Activated CD4-positive, alpha-beta T cell treated with anti-CD3 and anti-CD28 coated beads, Interleukin-2, Interleukin-6, amounts not matched to agents 100 ng/mL and 50 ng/mL, durations not matched to agents 16 hours and 8 hours (primary cell): Measurements from ENCODE around the gene MTCH1.
A peak's percentile ranks its signal among the peaks of the same experiment; 100 is the strongest.
"Not testable (repeated sequence)": the region's sequence is repeated elsewhere in the genome, so short reads cannot be mapped to it uniquely, and the experiment has no call there.

ENCODE experiments used
- DNase-seq: peaks from one replicate; pipeline ENCODE4 v3.0.0-alpha.2; 2020

The MTCH1 gene

DNA sequence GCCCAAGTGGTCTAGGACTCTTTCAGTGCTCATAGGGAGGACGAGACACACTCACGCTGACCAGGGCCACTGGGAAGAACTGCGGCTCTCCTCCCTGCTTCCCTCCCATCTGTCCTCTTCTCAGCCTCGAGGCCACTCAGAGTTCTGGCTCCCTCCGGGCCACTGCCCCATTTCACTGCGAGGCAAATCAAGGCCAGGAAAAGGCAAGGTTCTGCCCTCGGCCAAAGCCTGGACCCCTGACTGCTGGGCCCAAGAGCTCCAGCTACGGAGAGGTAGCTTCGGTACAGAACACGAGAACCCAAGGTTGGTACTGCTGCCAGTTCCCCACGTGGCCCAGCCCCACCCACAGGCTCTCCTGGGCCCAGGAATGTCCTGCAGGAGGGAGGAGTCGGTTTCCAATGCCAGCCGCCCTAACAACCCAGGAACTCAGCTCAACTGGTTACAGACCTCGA is 16.7 kb downstream of the MTCH1 start:
- DNase-seq, result no peak

DNA sequence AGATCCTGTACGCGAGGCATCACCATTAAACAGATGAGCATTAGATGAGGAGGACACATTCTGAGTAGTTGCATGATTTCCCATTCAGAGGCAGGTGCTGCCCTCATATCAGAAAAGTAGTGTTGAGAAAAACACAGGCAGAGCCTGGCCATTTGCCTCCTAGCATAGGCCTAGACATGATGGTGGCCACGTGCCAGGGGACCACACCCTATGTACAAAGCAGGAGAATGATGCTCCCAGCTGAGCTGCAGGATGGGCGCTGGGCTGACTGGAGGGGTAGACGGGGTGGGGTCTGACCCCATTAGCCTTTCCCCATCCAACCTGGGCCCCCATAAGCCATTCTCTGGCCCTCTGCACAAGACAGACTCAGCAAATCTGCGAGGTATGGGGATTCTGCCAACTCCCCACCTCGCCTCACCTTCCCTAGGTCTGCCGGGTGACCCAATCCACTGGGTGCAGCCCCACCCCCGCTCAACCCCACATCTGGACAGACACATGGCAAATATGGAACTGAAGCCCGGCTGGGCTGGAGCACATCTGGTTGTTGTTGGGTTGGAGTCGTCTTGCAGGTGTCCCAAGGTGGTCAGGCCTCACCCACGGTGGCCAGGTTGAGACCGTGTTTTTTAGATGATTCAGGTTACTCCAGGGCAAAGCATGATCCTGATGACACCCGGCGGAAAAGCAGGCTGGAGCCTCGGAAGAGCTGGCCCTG is 17.6 kb downstream of the MTCH1 start:
- DNase-seq, result no peak

DNA sequence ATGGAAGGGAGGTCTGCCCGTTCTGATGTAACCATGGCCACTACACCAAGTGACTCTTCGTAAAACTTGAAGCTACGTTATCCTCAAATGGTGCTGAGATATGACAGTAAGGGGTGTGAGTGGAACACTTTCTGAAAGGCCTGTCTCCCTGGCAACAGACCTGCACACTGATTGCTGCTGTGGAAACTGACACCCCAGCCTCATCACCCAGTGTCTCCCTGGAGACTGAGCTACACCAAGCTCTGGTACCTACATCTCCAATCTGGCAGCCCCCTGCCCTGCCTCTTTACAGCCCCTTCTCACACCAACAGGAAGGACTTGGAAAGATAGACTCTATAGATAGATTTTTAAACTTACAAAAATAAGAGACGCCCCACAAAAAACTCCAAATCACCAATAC is 18.2 kb downstream of the MTCH1 start:
- DNase-seq, result no peak

DNA sequence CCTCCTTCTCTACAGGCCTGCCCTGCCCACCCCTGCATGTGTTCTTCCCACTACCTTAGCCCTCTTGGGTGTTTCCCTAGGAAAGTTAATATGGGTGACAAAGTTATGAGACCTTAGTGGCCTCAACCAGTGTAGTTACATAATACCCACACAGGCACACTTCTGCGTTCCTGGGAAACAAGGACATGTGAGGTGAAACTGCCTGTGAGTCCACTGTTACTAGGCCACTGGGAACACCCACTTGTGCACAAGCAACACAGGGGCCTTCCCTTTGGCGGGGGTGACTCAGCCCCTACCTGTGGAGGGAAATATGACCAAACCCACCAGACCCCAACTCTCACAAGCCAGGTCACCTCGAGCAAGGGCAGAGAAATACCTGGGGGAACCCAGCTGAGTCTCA is 18.7 kb downstream of the MTCH1 start:
- no peak for DNase-seq

DNA sequence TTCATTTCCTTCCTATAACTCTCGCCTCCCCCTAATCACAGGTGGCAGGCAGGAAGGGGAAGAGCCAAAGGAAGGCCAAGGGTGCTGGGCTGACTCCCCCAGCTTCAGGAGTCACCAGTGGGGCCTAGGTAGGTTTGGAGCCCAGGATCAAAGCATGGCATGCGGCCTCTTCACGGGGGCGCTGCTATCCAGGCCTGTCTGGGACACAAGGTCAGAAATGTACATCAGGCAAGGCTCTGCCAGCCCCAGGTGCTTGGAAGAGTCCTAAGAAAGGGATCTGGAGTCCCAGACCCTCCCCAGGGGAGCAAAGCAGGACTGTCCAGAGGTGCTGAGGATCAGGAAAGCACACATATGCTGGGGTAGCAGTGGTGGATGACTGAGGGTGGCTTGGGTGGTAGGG is 21.1 kb downstream of the MTCH1 start:
- DNase-seq, result no peak

DNA sequence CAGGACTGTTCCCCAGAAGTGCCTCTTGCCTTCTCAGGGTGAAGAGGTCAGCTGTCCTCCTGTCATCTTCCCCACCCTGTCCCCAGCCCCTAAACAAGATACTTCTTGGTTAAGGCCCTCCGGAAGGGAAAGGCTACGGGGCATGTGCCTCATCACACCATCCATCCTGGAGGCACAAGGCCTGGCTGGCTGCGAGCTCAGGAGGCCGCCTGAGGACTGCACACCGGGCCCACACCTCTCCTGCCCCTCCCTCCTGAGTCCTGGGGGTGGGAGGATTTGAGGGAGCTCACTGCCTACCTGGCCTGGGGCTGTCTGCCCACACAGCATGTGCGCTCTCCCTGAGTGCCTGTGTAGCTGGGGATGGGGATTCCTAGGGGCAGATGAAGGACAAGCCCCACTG is 21.6 kb downstream of the MTCH1 start:
- no peak for DNase-seq

DNA sequence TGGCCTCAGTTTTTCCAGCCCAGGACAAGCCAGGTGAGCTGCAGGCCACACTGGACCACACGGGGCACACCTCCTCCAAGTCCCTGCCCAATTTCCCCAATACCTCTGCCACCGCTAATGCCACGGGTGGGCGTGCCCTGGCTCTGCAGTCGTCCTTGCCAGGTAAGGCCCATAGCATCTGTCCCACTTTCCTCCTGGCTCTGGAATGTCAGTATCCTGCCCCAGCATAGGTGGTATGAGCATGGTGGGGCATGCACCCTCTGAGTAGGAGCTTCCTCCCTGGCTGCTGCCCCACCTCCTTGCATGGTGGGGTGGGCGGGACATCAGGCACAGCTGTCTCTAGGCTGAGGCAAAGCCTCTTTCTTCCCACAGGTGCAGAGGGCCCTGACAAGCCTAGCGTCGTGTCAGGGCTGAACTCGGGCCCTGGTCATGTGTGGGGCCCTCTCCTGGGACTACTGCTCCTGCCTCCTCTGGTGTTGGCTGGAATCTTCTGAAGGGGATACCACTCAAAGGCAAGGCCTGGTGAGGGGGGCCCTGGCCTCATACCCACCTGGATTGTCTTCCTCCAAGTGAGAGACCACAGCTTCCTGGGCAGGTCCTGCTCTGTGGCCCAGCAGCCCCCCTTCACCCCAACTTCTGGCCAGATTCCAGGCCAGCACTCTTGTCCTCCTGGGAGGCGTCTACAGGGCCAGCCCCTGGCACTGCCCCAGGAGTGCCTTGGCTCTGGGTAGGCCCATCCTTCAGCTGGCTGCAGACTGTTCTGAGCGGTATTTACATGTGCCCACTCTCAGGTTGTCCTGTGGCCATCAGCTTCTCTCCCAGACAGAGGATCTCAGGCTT is 22.3 kb downstream of the MTCH1 start:
- no peak for DNase-seq

DNA sequence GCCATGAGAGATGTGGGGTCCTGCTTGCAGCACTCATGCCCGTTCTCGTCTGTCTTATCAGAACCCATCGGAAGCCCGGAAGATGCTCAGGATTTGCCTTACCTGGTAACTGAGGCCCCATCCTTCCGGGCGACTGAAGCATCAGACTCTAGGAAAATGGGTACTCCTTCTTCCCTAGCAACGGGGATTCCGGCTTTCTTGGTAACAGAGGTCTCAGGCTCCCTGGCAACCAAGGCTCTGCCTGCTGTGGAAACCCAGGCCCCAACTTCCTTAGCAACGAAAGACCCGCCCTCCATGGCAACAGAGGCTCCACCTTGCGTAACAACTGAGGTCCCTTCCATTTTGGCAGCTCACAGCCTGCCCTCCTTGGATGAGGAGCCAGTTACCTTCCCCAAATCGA is 23.1 kb downstream of the MTCH1 start:
- DNase-seq, result peak; percentile 90

DNA sequence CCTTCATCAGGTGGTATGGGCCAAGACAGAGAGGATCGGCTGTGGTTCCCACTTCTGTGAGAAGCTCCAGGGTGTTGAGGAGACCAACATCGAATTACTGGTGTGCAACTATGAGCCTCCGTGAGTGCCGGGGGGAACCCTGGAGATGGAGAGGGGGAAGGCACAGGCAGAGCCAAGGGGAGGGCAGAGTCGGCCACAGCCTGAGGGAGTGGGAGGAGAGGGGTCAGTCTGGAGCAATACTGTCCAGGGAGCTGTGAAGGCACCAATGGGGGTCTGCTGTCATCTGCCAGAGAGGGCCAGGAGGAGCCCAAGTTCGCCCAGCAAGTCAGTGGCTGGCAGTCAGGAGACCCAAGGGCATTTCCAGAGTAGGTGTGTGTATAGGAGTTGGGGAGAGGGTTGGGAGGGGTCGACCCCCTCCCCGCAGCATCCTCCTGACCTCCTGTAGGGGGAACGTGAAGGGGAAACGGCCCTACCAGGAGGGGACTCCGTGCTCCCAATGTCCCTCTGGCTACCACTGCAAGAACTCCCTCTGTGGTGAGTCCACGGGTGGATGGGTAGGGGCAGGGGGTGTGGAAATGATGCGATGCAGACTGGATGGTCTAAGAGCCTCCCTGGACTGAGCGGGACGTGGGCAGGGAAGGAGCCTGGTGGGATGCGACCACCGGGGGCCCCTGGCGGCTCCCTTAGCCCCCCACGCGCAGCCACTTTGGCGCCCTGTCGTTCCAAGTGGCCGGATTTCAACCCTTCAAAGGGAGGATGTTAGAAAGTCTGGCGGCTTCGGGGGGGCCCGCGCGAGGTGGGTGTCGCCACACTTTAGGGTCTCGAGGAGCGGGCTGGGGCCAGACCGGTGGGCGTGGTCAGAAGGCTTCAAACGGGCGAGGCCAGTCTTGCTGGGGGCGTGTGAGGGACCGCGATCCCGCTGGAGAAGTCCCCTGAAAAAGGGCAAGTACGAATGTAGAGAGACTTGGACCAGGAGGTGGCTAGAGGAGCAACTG is 24.3 kb downstream of the MTCH1 start:
- DNase-seq, result no peak

DNA sequence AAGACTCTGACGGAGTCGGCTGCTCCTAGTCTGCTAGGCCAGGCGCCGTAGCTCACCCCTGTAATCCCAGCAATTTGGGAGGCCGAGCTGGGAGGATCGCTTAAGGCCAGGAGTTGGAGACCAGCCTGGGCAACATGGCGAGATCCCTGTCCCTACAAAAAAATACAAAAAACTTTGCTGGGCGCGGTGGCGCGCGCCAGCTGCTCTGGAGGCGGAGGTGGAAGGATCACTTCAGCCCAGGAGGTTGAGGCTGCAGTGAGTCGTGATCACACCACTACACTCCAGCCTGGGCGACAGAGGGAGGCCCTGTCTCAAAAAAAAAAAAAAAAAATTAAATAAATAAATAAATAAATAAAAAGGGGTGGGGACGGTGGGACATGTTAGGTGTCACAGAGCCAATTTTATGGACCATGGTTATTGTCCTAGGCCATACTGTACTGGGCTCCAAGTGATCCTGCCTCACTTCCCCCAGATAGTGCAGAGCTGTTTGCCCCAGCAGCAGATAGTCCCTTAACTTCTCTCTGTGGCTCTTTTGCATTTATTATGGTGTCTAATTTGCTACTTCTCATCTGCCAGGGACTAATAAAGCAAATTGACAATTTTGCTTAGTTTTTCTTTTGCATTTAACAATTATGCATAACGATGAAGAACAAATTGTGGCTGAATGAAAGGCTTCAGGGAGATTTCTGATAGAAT is 26.3 kb downstream of the MTCH1 start:
- DNase-seq, result no peak

DNA sequence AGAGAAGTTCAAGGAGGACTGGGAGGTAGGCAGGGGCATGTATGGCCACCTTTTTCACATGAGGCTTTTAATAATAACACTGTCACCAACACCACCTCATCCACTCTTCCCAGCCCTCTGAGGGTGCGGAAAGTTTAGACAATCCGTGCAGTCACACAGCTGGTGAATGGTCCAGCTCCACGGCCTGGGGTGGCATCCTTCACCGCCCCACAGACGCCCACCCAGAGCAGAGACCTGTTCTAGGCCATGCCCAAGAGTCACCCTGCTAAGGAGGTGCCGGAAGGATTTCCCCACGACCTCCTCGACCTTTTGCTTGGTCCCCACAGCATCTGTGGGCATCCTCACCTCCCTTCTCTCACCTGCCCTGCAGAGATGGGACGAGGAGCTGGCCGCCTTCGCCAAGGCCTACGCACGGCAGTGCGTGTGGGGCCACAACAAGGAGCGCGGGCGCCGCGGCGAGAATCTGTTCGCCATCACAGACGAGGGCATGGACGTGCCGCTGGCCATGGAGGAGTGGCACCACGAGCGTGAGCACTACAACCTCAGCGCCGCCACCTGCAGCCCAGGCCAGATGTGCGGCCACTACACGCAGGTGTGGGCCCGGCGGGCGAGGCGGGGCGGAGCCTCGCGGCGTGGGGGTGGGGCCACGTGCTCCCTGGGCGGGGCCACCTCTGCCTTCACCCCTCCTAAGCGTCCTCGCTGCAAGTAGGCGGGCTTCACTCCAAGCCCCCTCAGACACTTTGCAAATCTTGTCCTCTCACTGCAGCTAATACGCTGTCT is 27.0 kb downstream of the MTCH1 start:
- no peak for DNase-seq

DNA sequence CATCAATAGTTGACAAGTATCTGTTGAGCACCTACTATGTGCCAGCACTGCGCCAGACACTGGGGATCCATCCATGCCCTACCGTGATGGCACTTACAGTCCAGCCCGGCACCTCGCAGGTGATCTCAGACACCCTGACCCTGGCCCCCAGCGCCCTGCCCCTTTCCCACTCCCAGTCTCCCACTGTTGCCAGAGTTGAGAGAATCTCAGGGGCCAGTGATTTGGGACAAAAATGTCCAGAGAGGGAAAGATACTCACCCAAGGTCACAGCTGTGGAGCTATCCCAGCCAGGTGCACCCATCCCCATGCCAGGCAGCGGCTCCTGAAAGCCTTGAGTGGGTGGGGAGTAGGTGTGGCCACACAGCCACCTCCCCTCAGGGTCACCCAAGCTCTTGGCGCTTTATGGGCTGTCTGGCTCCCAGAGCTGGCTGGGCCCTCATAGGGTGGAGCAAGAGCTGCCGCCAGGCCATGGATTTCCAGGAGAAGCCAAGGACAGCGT is 28.2 kb downstream of the MTCH1 start:
- DNase-seq, result no peak

DNA sequence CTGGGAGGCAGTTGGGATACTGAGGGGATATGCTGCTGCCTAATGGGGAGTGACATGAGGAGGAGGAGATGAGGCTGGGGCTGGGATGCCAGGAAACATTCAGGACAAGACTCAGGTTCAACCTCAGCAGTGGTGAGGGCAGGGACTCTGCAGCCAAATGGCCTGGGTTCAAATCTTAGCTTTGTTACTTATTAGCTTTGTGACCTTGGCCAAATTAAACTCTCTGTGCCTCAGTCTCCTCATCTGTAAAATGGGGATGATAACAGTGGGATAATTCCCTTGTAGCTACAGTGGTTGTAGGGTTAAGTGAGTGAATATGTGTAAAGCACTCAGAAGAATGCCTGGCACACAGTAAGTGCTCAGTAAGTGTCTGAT is 29.6 kb downstream of the MTCH1 start:
- no peak for DNase-seq

DNA sequence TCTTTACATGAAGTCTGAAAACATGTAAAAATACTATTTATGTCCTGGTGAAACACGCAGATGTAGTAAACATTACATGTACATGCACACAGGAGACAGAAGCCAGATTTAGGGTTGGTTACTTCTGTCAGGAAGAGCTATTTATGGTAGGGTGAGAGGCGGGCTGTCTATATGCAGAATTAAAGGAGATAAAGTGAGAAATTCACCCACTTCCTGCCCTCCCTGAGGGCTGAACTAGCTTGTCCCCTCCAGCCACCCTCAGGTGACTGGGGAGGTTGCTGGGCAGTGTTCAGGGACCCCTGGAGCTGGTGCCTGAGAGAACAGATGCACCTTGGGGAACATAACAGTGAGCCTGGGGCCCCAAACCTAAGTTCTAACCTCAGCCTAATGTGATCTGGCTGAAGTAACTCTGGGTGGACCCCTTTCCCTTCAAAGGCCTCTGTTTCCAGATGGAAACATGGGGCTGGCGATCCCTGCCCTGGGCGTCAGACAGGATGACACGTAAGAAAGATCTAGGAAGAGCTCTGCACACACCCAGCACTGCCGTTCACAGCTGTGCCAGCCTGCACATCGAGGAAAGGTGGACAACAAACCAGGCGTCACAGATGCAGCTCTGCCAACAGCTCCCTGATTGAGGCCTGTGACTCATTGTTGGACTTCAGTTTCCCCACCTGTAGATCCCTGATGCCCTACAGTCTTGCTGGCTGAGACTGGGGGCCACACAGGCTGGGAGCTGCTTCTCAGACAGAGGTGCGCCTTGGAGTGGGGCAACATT is 30.1 kb downstream of the MTCH1 start:
- DNase-seq, result no peak

DNA sequence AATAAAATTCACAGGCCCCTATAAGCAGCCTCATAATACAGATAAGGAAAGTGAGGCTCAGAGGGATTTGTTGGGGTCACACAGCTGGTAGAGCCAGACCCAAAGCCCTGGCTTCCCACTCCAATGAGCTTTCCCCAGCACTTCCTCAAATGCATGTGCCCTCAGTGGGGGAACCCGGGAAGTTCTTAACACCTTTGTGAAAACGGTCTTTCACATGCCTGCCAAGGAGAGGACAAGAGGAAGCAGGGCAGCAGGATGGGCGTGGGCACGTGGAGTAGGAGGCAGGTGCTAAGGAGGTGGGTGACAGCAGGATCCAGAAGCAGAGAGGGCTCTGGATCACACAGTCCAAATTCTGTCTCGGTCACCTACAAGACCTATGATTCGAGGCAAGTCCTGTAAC is 30.9 kb downstream of the MTCH1 start:
- DNase-seq, result no peak

DNA sequence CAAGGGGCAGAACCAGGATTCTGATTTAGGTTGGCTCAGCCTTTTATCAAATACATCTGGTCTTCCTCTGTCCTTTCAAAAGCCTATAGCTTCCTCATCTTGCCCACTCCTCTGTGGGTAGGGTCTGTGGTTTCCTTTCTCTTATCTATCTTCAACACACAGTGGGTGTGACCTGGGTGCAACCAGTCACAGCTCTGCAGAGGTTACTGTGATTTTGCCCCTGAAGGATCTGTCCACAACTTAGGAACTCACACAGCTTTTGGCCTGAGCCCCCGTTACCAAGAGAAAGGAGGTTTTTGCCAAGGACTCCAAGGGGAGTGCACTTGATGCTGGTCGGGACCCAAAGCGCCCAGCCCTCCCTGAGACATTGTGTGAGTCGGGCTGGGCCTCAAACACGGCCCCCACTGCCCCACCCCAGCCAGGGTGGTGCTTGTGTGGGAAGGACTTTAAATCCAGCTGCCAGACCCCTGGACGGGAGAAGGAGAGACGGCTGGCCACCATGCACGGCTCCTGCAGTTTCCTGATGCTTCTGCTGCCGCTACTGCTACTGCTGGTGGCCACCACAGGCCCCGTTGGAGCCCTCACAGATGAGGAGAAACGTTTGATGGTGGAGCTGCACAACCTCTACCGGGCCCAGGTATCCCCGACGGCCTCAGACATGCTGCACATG is 31.6 kb downstream of the MTCH1 start, which contains the start of gene PI16:
TSS of gene PI16 (plus strand) at position 477 of the 670 bp plus-strand sequence. CDS start at position 500, 23 bp downstream.
- peak; percentile 53 for DNase-seq

DNA sequence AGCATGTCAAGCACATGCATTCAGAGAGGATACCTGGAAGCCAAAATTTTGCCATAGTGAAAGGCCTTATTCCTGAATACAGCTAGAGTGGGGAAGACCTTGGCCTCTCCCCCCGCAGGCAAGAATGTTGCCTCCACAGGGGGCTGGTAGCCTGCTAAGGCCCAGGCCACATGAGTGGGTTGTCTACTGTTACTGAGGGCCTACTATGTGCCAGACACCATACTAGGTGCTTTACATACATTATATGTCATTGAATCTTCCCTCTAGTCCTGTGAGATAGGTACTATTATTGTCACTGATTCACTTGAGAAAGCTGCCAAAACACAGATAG is 32.1 kb downstream of the MTCH1 start:
- DNase-seq, result no peak

DNA sequence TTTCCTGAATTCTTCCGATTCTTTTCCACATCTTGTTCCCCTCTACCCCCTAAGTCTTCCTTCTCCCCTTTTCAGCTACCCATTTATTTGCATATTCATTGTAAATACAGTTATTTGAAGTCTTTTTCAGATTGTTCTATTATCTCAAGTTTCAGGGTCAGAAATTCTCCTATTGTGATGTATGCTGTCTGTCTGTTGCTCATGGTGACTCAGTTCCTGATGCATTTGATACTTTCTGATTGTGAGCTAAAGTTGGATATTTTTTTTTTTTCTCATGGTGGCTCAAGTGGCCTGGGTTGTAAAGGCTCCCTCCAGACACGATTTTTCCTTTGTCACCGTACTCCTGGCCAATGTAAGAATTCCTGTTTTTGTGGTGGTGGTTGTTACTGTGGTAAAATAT is 36.4 kb downstream of the MTCH1 start:
- no peak for DNase-seq

DNA sequence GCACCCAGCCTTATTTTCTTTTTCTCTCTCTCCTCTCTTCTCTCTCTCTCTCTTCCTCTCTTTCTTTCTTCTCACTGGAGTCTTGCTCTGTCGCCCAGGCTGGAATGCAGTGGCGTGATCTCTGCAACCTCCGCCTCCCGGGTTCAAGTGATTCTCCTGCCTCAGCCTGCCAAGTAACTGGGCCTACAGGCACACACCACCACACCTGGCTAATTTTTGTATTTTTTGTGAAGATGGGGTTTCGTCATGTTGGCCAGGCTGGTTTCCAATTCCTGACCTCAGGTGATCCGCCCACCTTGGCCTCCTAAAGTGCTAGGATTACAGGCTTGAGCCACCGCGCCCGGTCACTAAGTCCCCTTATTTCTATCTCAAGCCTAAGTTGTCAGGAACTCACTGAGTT is 36.9 kb downstream of the MTCH1 start:
- DNase-seq, result not testable (repeated sequence)
